Measurements from ENCODE around the gene VAC14.

Gene VAC14

GRCh38 chr16:70737377-70738082 lies 63.4 kb downstream of the VAC14 start:
- TF ChIP-seq CTCF (IDR thresholded peaks at IDR 0.05; ENCODE audit: low read depth, low read length, missing control alignments): no peak
- peak; percentile 78 for DNase-seq (ENCODE audit: low read depth)
- no peak overlapping the region for H3K4me3 ChIP-seq (ENCODE audit: low read depth, low read length)

- no peak for DNase-seq (ENCODE audit: low read depth)
- TF ChIP-seq CTCF (IDR thresholded peaks at IDR 0.05; ENCODE audit: low read depth, low read length, missing control alignments): no peak
- H3K4me3 ChIP-seq (ENCODE audit: low read depth, low read length): no peak overlapping the region
Observed at GRCh38 chr16:70736465-70737376, 64.2 kb downstream of the VAC14 start.

GRCh38 chr16:70735141-70735979 lies 65.6 kb downstream of the VAC14 start:
- TF ChIP-seq CTCF (IDR thresholded peaks at IDR 0.05; ENCODE audit: low read depth, low read length, missing control alignments): no peak
- H3K4me3 ChIP-seq (ENCODE audit: low read depth, low read length): no peak overlapping the region

GRCh38 chr16:70734522-70735095 lies 66.3 kb downstream of the VAC14 start:
- no peak for DNase-seq (ENCODE audit: low read depth)
- TF ChIP-seq CTCF (IDR thresholded peaks at IDR 0.05; ENCODE audit: low read depth, low read length, missing control alignments): no peak
- no peak overlapping the region for H3K4me3 ChIP-seq (ENCODE audit: low read depth, low read length)

More at GRCh38 chr16:70735141-70735979, 65.6 kb downstream of the VAC14 start:
- no peak for DNase-seq (ENCODE audit: low read depth)

GRCh38 chr16:70730944-70731343 lies 70.0 kb downstream of the VAC14 start:
- no peak for TF ChIP-seq CTCF (IDR thresholded peaks at IDR 0.05; ENCODE audit: low read depth, low read length, missing control alignments)
- no peak for DNase-seq (ENCODE audit: low read depth)
- no peak overlapping the region for H3K4me3 ChIP-seq (ENCODE audit: low read depth, low read length)

GRCh38 chr16:70730031-70730430 lies 70.9 kb downstream of the VAC14 start:
- no peak for DNase-seq (ENCODE audit: low read depth)
- H3K4me3 ChIP-seq (ENCODE audit: low read depth, low read length): no peak overlapping the region

More at GRCh38 chr16:70730031-70730430, 70.9 kb downstream of the VAC14 start:
- TF ChIP-seq CTCF (IDR thresholded peaks at IDR 0.05; ENCODE audit: low read depth, low read length, missing control alignments): no peak
